ENCODE measurements around the gene PLEK. TPM values are rescaled to one million over a fixed set of nuclear protein-coding genes. Genes with fewer than 3 reads are reported as not detected.
"Not testable (repeated sequence)": the region's sequence is repeated elsewhere in the genome, so short reads cannot be mapped to it uniquely, and the experiment has no call there.

Gene PLEK
- total RNA-seq, 6 experiments from 2014 or later, result not detected

- peaks cover 12% of the 10 kb centered on the region; the same call in 1 of the 2 replicates for H3K27me3 Mint-ChIP-seq (ENCODE audit: insufficient read depth)
Observed at GRCh38 chr2:68436270-68436669, 71.2 kb downstream of the PLEK start.

GRCh38 chr2:68438455-68439303 is 73.6 kb downstream of the PLEK start:
- no peak overlapping the region for H3K4me3 Mint-ChIP-seq
- peaks cover 12% of the 10 kb centered on the region; the same call in 1 of the 2 replicates for H3K27me3 Mint-ChIP-seq (ENCODE audit: insufficient read depth)
- TF ChIP-seq CTCF (IDR thresholded peaks at IDR 0.05), result no peak
- no peaks in the 10 kb centered on the region for H3K36me3 Mint-ChIP-seq (ENCODE audit: low read depth)
- peaks cover 12% of the 10 kb centered on the region for H3K4me1 Mint-ChIP-seq (ENCODE audit: low read depth)
- no peak overlapping the region for H3K27ac Mint-ChIP-seq
- no peaks in the 10 kb centered on the region for H3K9me3 Mint-ChIP-seq
- no peak for DNase-seq

More at GRCh38 chr2:68436270-68436669, 71.2 kb downstream of the PLEK start:
- Mint-ChIP-seq H3K4me3 (no peak overlapping the region), H3K9me3 (no peaks in the 10 kb centered on the region), H3K27ac (no peak overlapping the region), H3K36me3 (ENCODE audit: low read depth) (no peaks in the 10 kb centered on the region), H3K4me1 (ENCODE audit: low read depth) (peaks cover 12% of the 10 kb centered on the region)
- no peak for DNase-seq
- no peak for TF ChIP-seq CTCF (IDR thresholded peaks at IDR 0.05)

GRCh38 chr2:68441179-68441993 is 76.3 kb downstream of the PLEK start:
- H3K4me1 Mint-ChIP-seq (ENCODE audit: low read depth), result peaks cover 3% of the 10 kb centered on the region
- H3K9me3 Mint-ChIP-seq, result no peaks in the 10 kb centered on the region
- peak; percentile 97 for TF ChIP-seq CTCF (IDR thresholded peaks at IDR 0.05)
- H3K36me3 Mint-ChIP-seq (ENCODE audit: low read depth), result no peaks in the 10 kb centered on the region
- no peak overlapping the region for H3K4me3 Mint-ChIP-seq
- H3K27ac Mint-ChIP-seq, result no peak overlapping the region
- peaks cover 16% of the 10 kb centered on the region for H3K27me3 Mint-ChIP-seq (ENCODE audit: insufficient read depth)
- DNase-seq, result peak; percentile 78

- no peaks in the 10 kb centered on the region for H3K4me1 Mint-ChIP-seq (ENCODE audit: low read depth)
- H3K27me3 Mint-ChIP-seq (ENCODE audit: insufficient read depth), result peaks cover 16% of the 10 kb centered on the region
- H3K9me3 Mint-ChIP-seq, result no peaks in the 10 kb centered on the region
- TF ChIP-seq CTCF (IDR thresholded peaks at IDR 0.05), result peak; percentile 69
- no peak for DNase-seq
- no peak overlapping the region for H3K27ac Mint-ChIP-seq
- no peaks in the 10 kb centered on the region for H3K36me3 Mint-ChIP-seq (ENCODE audit: low read depth)
- H3K4me3 Mint-ChIP-seq, result no peak overlapping the region
Observed at GRCh38 chr2:68441994-68442322, 76.9 kb downstream of the PLEK start.

GRCh38 chr2:68446425-68446824 is 81.3 kb downstream of the PLEK start:
- H3K9me3 Mint-ChIP-seq, result not testable (repeated sequence)

More at GRCh38 chr2:68446425-68446824, 81.3 kb downstream of the PLEK start:
- not testable (repeated sequence) for H3K36me3 Mint-ChIP-seq (ENCODE audit: low read depth); H3K4me3 Mint-ChIP-seq; H3K27ac Mint-ChIP-seq; H3K4me1 Mint-ChIP-seq (ENCODE audit: low read depth); DNase-seq
- peaks cover 11% of the 10 kb centered on the region for H3K27me3 Mint-ChIP-seq (ENCODE audit: insufficient read depth)

Other genes starting within 250 kb of the PLEK start
- 10 to 100 TPM; 18.3 to 26.0 (median 20.4) TPM for gene PNO1, start 207.4 kb upstream of the PLEK start, total RNA-seq (2021; fragmentation: NEBNext Ultra II Directional; extraction: Animal tissue kit (Norgen Biotek cat#: 25700))
- 10 to 100 TPM; 60.0 to 67.0 (median 63.0) TPM for gene PPP3R1, start 112.8 kb upstream of the PLEK start, total RNA-seq (2021; fragmentation: NEBNext Ultra II Directional; extraction: Animal tissue kit (Norgen Biotek cat#: 25700))
- gene CNRIP1, start 45.3 kb upstream of the PLEK start, total RNA-seq (2021; fragmentation: NEBNext Ultra II Directional; extraction: Animal tissue kit (Norgen Biotek cat#: 25700)), result 10 to 100 TPM; 33.6 to 53.8 (median 47.2) TPM
- gene FBXO48, start 102.0 kb downstream of the PLEK start, total RNA-seq (2021; fragmentation: NEBNext Ultra II Directional; extraction: Animal tissue kit (Norgen Biotek cat#: 25700)), result under 1 TPM; 0.40 to 0.85 (median 0.72) TPM
- 1 to 10 TPM; 1.3 to 1.8 (median 1.5) TPM for gene APLF, start 102.3 kb downstream of the PLEK start, total RNA-seq (2021; fragmentation: NEBNext Ultra II Directional; extraction: Animal tissue kit (Norgen Biotek cat#: 25700))